OCI-LY3 (cell line): ENCODE results near the gene KIF20B.

Experiments used
- EZH2phosphoT487 ChIP-seq: fragments of 200-600 bp; shearing (Covaris generic); IDR thresholded peaks from 2 replicates; pipeline ENCODE4 v1.6.1; 2018; ENCODE audit warnings: antibody characterized with exemption, mixed run types, low read depth
- TF ChIP-seq, protein P1 (sequence below): fragments of 200-600, 300-600 bp; sonication (generic); IDR thresholded peaks from 2 replicates; pipeline ENCODE4 v1.5.1; 2014; ENCODE audit warnings: antibody characterized with exemption, low read length, low read depth

DNA sequence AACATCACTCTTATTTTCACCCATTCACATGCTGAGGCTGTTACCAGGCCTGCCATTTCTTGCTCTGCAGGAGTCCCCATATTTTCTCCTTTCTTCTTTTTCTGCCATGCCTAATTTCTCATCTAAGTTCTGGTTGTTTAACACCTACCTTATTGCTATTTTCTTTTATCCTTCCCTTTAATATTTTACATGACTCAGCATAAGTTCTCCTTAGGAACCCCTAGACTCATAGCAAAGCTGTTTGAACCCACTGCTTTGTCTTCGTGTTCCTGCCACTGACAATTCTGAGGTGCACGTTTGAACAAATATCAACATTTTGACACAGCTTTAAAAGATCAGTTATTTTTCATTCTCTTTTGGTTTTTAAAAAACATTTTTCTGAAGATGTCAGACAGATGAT lies 98.2 kb downstream of the KIF20B start:
- TF ChIP-seq, protein P1, sequence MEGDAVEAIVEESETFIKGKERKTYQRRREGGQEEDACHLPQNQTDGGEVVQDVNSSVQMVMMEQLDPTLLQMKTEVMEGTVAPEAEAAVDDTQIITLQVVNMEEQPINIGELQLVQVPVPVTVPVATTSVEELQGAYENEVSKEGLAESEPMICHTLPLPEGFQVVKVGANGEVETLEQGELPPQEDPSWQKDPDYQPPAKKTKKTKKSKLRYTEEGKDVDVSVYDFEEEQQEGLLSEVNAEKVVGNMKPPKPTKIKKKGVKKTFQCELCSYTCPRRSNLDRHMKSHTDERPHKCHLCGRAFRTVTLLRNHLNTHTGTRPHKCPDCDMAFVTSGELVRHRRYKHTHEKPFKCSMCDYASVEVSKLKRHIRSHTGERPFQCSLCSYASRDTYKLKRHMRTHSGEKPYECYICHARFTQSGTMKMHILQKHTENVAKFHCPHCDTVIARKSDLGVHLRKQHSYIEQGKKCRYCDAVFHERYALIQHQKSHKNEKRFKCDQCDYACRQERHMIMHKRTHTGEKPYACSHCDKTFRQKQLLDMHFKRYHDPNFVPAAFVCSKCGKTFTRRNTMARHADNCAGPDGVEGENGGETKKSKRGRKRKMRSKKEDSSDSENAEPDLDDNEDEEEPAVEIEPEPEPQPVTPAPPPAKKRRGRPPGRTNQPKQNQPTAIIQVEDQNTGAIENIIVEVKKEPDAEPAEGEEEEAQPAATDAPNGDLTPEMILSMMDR: no peak
- TF ChIP-seq EZH2phosphoT487: no peak
